Upper lobe of left lung (tissue), 4 donors: Measurements from ENCODE around the gene HOMER1.

Source experiments
- CTCF ChIP-seq, 6 experiments: fragments of 450-650 bp in 4 of 6; fragments of 200-600 bp in 2 of 6; sonication (generic) in 2 of 6; IDR thresholded peaks; one replicate each; pipeline ENCODE4 v1.5.1; 2016 to 2019; ENCODE audit warnings: antibody characterized with exemption in 6 of 6
- POLR2AphosphoS5 ChIP-seq, 2 donors: sonication (generic); formaldehyde crosslinking; IDR thresholded peaks; one replicate each; pipeline ENCODE4 v1.5.1; 2017; ENCODE audit warnings: antibody characterized with exemption in 2 of 2

DNA sequence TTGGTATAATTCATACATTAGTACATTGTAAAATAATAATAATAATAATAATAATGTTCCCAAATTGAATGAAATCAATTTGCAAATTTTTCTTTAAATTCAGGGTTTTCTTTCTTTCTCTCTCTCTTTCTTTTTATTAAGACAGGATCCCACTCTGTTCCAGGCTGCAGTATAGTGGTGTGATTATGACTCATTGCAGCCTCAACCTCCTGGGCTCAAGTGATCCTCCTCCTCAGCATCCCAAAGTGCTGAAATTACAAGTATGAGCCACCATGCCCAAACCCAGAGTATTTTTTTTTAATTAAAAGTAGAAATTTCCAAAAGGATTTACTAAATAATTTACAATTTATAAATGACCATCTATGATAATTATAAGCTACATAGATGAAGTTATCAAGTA, 117.7 kb downstream of the HOMER1 start:
- TF ChIP-seq CTCF (IDR thresholded peaks at IDR 0.05) (no peak), POLR2AphosphoS5 (IDR thresholded peaks at IDR 0.05) (no peak)
